ENCODE measurements around the gene DYNLRB2. TPM values are rescaled to one million over a fixed set of nuclear protein-coding genes. Genes with fewer than 3 reads are reported as not detected.
A peak's percentile ranks its signal among the peaks of the same experiment; 100 is the strongest.

DYNLRB2 gene
- total and polyA plus RNA-seq, 9 donors = 0.32 to 1.0 (median 0.50) TPM

DNA sequence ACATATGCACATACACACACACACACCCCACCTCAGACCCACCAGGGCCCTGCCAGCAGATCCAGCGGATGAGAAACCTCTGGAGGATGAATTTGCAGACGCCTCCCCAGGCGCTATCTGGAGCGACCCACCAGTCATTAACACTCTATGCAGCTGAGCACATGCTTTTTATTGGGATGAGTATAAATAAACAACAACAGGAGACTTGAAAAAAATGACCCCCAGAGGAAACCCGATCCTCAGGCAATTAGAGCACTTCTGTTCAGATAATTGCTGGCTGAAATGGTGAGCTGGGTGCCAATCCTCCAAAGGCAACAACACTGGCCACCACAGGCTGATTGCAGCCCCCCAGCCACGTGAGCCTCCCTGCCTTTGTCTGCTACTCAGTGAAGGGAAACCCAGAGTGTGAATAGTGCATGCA lies 32.9 kb downstream of the DYNLRB2 start:
- Histone ChIP-seq H3K36me3 (ENCODE audit: control insufficient read depth, insufficient read depth, low read length) (no peaks in the 10 kb centered on the region), H3K4me1 (ENCODE audit: control insufficient read depth, insufficient read depth, low read length) (no peaks in the 10 kb centered on the region), H3K9me3 (replicated peaks; ENCODE audit: control insufficient read depth, low read depth, low read length) (no peaks in the 10 kb centered on the region), H3K4me3 (ENCODE audit: low read length) (no peak overlapping the region), H3K27ac (ENCODE audit: low read length) (no peak overlapping the region), H3K27me3 (ENCODE audit: control insufficient read depth, insufficient read depth, low read length) (no peaks in the 10 kb centered on the region)
- DNase-seq = no peak
- 13% methylated on average over 1 of the region's 6 CpGs for WGBS (ENCODE audit: insufficient coverage)

DNA sequence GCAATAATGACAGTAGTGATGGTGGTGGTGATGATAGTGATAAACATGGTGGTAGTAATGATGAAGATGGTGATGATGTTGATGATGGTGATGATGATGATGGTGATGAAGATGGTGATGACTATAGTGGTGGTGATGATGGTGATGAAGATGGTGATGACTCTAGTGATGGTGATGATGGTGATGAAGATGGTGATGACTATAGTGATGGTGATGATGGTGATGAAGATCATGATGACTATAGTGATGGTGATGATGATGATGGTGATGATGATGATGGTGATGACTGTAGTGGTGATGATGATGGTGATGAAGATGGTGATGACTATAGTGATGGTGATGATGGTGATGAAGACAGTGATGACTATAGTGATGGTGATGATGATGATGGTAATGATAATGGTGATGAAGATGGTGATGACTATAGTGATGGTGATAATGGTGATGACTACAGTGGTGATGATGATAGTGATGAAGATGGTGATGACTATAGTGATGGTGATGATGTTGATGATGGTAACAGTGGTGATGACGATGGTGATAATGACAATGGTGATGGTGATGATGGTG lies 35.6 kb downstream of the DYNLRB2 start:
- H3K27ac ChIP-seq (ENCODE audit: low read length) = no peak overlapping the region
- 71% methylated on average over 1 of the region's 1 CpG for WGBS (ENCODE audit: insufficient coverage)
- H3K36me3 ChIP-seq (ENCODE audit: control insufficient read depth, insufficient read depth, low read length) = no peaks in the 10 kb centered on the region
- peaks cover 2% of the 10 kb centered on the region for H3K27me3 ChIP-seq (ENCODE audit: control insufficient read depth, insufficient read depth, low read length)
- H3K4me3 ChIP-seq (ENCODE audit: low read length) = no peak overlapping the region
- H3K4me1 ChIP-seq (ENCODE audit: control insufficient read depth, insufficient read depth, low read length) = no peaks in the 10 kb centered on the region
- H3K9me3 ChIP-seq (replicated peaks; ENCODE audit: control insufficient read depth, low read depth, low read length) = no peaks in the 10 kb centered on the region
- no peak for DNase-seq

DNA sequence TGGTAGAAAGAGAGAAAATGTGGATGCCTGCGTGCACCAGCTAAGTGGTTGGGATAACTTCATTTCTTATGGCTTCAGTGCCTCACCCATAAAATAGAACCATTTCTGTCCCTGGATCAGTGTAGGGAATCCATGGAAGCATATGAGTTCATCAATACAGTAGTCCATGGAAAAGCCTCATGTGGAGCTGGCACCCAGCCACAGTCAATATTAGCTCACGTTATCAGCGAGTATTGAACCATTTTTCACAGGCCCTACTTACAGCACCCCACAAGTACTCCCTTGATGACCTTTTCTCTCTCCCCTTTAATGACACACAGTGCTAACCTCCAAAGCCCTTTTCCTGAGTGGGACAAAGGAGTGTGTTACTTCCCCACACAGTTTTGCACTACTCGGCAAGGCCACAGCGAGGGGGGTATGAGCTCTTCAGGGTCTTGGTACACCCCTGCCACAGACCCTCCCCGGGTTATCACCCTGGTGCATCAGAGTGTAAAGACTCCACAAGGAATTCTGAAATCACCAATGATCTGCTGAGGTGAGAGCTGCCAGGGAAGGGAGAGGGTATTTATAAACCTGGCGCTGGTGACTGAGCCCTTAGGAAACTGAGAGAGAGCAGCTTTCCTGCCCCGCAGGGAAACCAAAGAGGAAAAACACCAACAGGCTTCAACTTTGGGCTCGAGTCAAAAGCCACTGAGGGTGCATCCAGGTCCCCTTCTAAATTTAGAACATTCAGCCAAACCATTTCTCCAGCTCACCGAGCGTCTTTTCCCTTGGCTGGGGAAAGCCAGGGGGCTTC lies 36.9 kb downstream of the DYNLRB2 start:
- no peaks in the 10 kb centered on the region for H3K4me1 ChIP-seq (ENCODE audit: control insufficient read depth, insufficient read depth, low read length)
- no peak overlapping the region for H3K4me3 ChIP-seq (ENCODE audit: low read length)
- H3K27me3 ChIP-seq (ENCODE audit: control insufficient read depth, insufficient read depth, low read length) = peaks cover 4% of the 10 kb centered on the region
- H3K27ac ChIP-seq (ENCODE audit: low read length) = no peak overlapping the region
- no peaks in the 10 kb centered on the region for H3K36me3 ChIP-seq (ENCODE audit: control insufficient read depth, insufficient read depth, low read length)
- WGBS (ENCODE audit: insufficient coverage) = 64% methylated on average over 7 of the region's 11 CpGs
- no peak for DNase-seq
- no peaks in the 10 kb centered on the region for H3K9me3 ChIP-seq (replicated peaks; ENCODE audit: control insufficient read depth, low read depth, low read length)

DNA sequence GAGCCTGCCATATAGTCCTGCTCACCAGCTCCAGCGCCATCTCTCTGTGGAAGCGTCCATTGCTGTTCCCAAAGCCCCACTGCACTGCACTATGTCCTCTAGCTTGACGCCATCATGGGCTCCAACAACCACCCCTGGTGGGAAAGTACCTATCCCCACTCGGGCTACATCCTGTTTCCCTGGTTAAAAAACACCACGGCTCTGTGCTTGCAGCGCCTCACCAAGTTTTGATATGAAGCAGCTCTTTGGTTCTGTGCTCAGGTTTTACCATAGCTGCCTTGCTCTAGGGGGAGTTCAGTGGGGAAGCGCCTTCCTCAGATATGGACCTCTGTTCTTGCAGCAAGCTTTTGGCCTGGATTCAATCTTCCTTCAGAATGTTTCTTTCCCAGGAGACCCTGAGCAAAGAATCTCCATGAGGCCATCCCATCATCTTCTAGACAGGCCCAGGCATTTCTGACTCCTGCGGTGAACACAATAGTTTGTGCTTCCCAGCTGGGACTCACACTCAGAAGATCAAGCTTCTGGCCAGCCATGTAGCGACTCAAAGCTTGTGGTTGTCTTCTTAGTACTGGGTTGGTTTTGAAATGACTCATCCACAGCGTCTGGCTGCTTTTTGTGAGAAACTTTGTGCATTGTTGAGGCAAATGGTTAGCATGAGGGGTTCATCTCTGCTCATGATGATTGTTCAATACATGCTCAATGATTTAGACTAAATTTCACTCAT lies 39.5 kb downstream of the DYNLRB2 start:
- Histone ChIP-seq H3K4me1 (ENCODE audit: control insufficient read depth, insufficient read depth, low read length) (peaks cover 7% of the 10 kb centered on the region), H3K9me3 (replicated peaks; ENCODE audit: control insufficient read depth, low read depth, low read length) (no peaks in the 10 kb centered on the region), H3K27ac (ENCODE audit: low read length) (no peak overlapping the region), H3K27me3 (ENCODE audit: control insufficient read depth, insufficient read depth, low read length) (peaks cover 4% of the 10 kb centered on the region), H3K4me3 (ENCODE audit: low read length) (no peak overlapping the region), H3K36me3 (ENCODE audit: control insufficient read depth, insufficient read depth, low read length) (no peaks in the 10 kb centered on the region)
- 81% methylated on average over 5 of the region's 10 CpGs for WGBS (ENCODE audit: insufficient coverage)
- no peak for DNase-seq

DNA sequence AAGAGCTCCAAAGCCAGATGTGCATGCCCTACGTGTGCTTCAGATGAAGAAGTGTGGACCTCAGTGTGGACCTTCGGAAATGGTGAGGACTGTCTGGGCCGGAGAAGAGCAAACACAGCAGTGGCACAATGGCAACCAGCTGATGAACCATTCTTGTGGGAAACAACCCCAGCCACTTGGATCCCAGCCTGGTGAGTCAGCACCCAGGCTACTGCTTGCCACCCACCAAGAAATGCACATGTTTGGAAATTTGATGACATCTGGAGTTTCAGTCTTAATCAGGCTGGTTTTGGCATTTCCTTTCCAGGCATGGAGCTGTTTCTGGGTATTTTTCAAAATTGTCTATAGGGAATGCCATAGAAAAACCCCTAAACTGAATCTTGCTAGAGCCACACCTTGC lies 42.7 kb downstream of the DYNLRB2 start:
- no peak overlapping the region for H3K27ac ChIP-seq (ENCODE audit: low read length)
- H3K9me3 ChIP-seq (replicated peaks; ENCODE audit: control insufficient read depth, low read depth, low read length) = no peaks in the 10 kb centered on the region
- 69% methylated on average over 3 of the region's 3 CpGs for WGBS (ENCODE audit: insufficient coverage)
- H3K27me3 ChIP-seq (ENCODE audit: control insufficient read depth, insufficient read depth, low read length) = peaks cover 4% of the 10 kb centered on the region
- no peak for DNase-seq
- H3K36me3 ChIP-seq (ENCODE audit: control insufficient read depth, insufficient read depth, low read length) = no peaks in the 10 kb centered on the region
- peaks cover 7% of the 10 kb centered on the region for H3K4me1 ChIP-seq (ENCODE audit: control insufficient read depth, insufficient read depth, low read length)
- no peak overlapping the region for H3K4me3 ChIP-seq (ENCODE audit: low read length)

DNA sequence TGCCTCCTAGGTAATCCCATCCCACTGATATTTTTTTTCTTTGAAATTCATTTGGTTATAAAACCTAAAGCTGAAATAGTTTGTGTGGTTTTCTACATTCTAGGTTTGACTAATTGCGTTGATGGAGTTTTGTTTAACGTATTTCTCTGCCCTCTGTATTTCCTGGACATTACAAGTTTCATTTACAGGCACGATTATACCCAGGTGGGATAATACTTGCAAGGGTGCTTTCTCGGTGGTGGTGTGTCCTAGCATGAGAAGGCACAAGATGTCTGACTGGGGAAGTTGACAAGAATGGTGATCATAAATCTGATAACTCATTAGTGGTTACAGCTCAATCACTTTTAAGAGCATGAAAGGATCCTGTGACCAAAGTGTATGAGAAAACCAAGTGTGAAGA lies 45.0 kb downstream of the DYNLRB2 start:
- H3K9me3 ChIP-seq (replicated peaks; ENCODE audit: control insufficient read depth, low read depth, low read length) = no peaks in the 10 kb centered on the region
- no peak overlapping the region for H3K27ac ChIP-seq (ENCODE audit: low read length)
- WGBS (ENCODE audit: insufficient coverage) = no CpG with 5 or more reads among the region's 4 CpGs
- DNase-seq = no peak
- peaks cover 2% of the 10 kb centered on the region for H3K27me3 ChIP-seq (ENCODE audit: control insufficient read depth, insufficient read depth, low read length)
- no peaks in the 10 kb centered on the region for H3K36me3 ChIP-seq (ENCODE audit: control insufficient read depth, insufficient read depth, low read length)
- no peak overlapping the region for H3K4me3 ChIP-seq (ENCODE audit: low read length)
- peaks cover 7% of the 10 kb centered on the region for H3K4me1 ChIP-seq (ENCODE audit: control insufficient read depth, insufficient read depth, low read length)

DNA sequence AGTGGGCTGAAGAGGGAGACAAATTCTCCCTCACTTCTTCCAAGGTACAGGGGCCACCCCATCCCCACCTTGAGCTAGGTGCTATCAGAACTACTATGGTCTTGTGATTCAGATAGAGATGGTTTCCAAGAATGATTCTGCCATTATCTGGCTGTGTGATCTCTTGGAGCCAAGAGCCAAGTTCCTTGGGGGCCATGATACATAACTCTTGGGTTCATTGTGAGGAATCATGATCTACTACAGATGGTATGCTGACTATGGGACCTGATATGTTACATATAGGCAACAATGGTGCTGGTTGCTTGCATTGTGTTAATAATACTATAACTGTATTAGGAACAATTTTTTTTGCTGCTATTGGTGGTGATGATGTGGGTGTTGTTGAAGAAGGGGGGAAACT lies 45.7 kb downstream of the DYNLRB2 start:
- no peaks in the 10 kb centered on the region for H3K9me3 ChIP-seq (replicated peaks; ENCODE audit: control insufficient read depth, low read depth, low read length)
- H3K27ac ChIP-seq (ENCODE audit: low read length) = no peak overlapping the region

DNA sequence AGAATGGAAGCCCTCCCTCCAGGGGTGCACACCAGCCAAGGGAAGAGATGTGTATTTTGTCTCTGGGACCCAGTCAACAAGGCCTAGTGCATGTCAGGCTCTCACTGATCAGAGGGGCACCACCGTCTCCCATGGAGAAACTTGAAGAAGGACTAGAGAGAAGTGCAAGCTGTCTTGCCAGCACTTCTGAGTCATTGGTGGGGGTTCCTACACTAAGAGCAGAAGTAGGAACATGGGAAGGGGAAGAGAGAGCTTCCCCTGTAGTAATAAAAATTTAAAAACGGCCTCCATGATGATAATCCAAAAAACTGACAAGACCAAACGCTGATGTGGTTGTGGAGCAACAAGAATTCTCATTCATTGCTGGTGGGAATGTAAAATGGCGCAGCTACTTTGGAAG lies 46.3 kb downstream of the DYNLRB2 start:
- Histone ChIP-seq H3K4me3 (ENCODE audit: low read length) (no peak overlapping the region), H3K27me3 (ENCODE audit: control insufficient read depth, insufficient read depth, low read length) (no peaks in the 10 kb centered on the region), H3K4me1 (ENCODE audit: control insufficient read depth, insufficient read depth, low read length) (peaks cover 19% of the 10 kb centered on the region), H3K36me3 (ENCODE audit: control insufficient read depth, insufficient read depth, low read length) (no peaks in the 10 kb centered on the region), H3K27ac (ENCODE audit: low read length) (no peak overlapping the region), H3K9me3 (replicated peaks; ENCODE audit: control insufficient read depth, low read depth, low read length) (no peaks in the 10 kb centered on the region)
- no peak for DNase-seq
- WGBS (ENCODE audit: insufficient coverage) = 60% methylated on average over 1 of the region's 4 CpGs

More for the DNA sequence above, 45.7 kb downstream of the DYNLRB2 start:
- H3K4me3 ChIP-seq (ENCODE audit: low read length) = no peak overlapping the region
- H3K27me3 ChIP-seq (ENCODE audit: control insufficient read depth, insufficient read depth, low read length) = peaks cover 2% of the 10 kb centered on the region
- no peak for DNase-seq
- H3K4me1 ChIP-seq (ENCODE audit: control insufficient read depth, insufficient read depth, low read length) = peaks cover 14% of the 10 kb centered on the region
- no peaks in the 10 kb centered on the region for H3K36me3 ChIP-seq (ENCODE audit: control insufficient read depth, insufficient read depth, low read length)

DNA sequence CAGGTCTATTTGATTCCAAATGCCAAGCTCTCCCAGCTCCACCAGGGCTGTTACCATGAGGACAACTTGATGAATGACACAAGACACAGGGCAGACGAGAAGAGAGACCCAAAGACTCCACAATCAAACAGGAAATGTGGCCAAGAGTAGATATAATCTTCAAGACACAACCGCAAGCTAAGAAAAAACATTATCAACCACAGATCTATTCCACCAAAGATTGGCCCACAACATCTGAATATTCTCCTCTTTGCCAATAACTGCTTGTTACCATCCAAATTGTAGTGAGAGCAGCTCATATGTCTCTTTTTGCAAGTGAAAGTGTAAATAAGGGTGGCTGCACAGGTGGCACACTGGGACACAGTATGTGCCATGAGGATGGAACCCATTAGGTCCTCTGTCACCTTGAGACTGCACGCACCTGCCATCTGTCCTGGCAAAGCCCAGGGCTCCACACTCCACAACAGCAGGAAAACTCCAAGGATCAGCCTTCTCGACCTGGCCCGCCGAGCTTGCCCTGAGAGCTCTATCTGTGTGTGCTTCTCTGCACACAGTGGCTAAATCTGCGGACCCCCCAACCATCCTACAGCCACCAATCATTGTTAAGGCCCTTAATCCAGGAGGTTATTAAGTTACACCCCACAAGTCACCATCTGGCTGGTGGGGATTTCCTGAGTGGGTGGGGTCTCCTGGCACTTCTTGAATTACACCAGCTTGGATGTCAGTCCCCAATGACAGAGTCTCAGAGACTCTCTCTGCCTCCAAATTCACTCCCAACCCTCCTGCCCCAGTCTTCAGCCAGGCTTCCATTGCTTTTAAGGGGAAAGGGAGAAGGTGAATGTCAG lies 50.5 kb downstream of the DYNLRB2 start:
- Histone ChIP-seq H3K27ac (ENCODE audit: low read length) (no peak overlapping the region), H3K36me3 (ENCODE audit: control insufficient read depth, insufficient read depth, low read length) (no peaks in the 10 kb centered on the region), H3K27me3 (ENCODE audit: control insufficient read depth, insufficient read depth, low read length) (no peaks in the 10 kb centered on the region), H3K4me1 (ENCODE audit: control insufficient read depth, insufficient read depth, low read length) (peaks cover 11% of the 10 kb centered on the region), H3K4me3 (ENCODE audit: low read length) (no peak overlapping the region), H3K9me3 (replicated peaks; ENCODE audit: control insufficient read depth, low read depth, low read length) (no peaks in the 10 kb centered on the region)
- peak; percentile 51 for DNase-seq
- 40% methylated on average over 4 of the region's 7 CpGs for WGBS (ENCODE audit: insufficient coverage)

DNA sequence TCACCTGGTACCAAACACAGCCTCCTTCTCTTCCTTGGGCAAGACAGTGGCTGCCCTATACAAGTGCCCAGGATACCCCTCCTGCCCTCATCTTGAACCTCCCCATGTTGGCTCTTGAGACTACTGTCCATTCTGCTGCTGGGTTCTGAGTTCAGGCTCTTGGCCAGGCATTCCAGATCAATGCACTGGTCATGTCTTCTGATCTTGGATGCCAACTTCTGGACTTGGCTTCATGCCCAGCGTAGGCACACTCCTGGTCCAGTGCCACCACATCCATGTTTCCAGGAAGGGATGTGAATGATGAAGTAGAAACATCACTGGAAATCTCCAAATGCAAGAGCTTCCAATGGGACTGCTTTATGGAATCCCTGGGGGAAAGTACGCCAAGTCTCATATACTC lies 51.5 kb downstream of the DYNLRB2 start:
- Histone ChIP-seq H3K9me3 (replicated peaks; ENCODE audit: control insufficient read depth, low read depth, low read length) (no peaks in the 10 kb centered on the region), H3K27me3 (ENCODE audit: control insufficient read depth, insufficient read depth, low read length) (no peaks in the 10 kb centered on the region), H3K36me3 (ENCODE audit: control insufficient read depth, insufficient read depth, low read length) (no peaks in the 10 kb centered on the region), H3K4me3 (ENCODE audit: low read length) (no peak overlapping the region), H3K27ac (ENCODE audit: low read length) (no peak overlapping the region), H3K4me1 (ENCODE audit: control insufficient read depth, insufficient read depth, low read length) (peaks cover 11% of the 10 kb centered on the region)
- DNase-seq = no peak
- WGBS (ENCODE audit: insufficient coverage) = 80% methylated on average over 1 of the region's 2 CpGs
